ENCODE measurements around the gene CYSTM1. TPM values are rescaled to one million over a fixed set of nuclear protein-coding genes. Genes with fewer than 3 reads are reported as not detected.

The CYSTM1 gene
- total RNA-seq (1 to 10 TPM; 7.2 to 7.4 TPM), total RNA-seq (1.2 to 39.5 (median 10.1) reads per million in 172 experiments)
- polyA plus RNA-seq (2013, experiment 1 of 2) = 5.3 TPM
- 6.6 TPM for polyA plus RNA-seq (2013, experiment 2 of 2)

- H3K4me3 ChIP-seq (ENCODE audit: low read length) = peak within 1 kb of the TSS; percentile 66
- H3K9me3 Mint-ChIP-seq = no peaks in the 10 kb centered on the region
Observed at GRCh38 chr5:140174465-140175366, at the start of gene CYSTM1. Gene CYSTM1, plus strand, starts transcription at chr5:140175188. Its CDS starts 19,278 bp downstream, at chr5:140194466.

GRCh38 chr5:140125637-140126036, 49.4 kb upstream of the CYSTM1 start, which contains the start of gene IGIP:
Gene IGIP, plus strand, starts transcription at chr5:140125937. Its CDS starts 2,540 bp downstream, at chr5:140128477.
- no peaks in the 10 kb centered on the region for H3K9me3 ChIP-seq (ENCODE audit: control insufficient read depth in 1 of 2, insufficient read depth in 1 of 2, low read length in 2 of 2)
- no peak for ATAC-seq (ENCODE audit: poor library complexity)
- intact Hi-C loops (cut with DNase I, micrococcal nuclease) = no loop called here
- Mint-ChIP-seq H3K27me3 (no peaks in the 10 kb centered on the region), H3K4me1 (ENCODE audit: low read depth) (peaks cover 52% of the 10 kb centered on the region), H3K4me3 (no peak within 1 kb of the TSS), H3K9me3 (no peaks in the 10 kb centered on the region), H3K36me3 (ENCODE audit: low read depth) (no peaks in the 10 kb centered on the region), H3K27ac (no peak within 1 kb of the TSS)
- POLR2A ChIA-PET = interaction anchor here (1.0 kb wide), 1 partner anchor 18 kb away, joined by 3 read pairs; no protein-coding TSS in a partner anchor
- no peaks in the 10 kb centered on the region for H3K36me3 ChIP-seq (ENCODE audit: insufficient read depth, low read length)
- CTCF ChIA-PET = no interaction called here
- H3K27ac ChIP-seq (ENCODE audit: low read depth in 1 of 2, low read length in 2 of 2) = no peak within 1 kb of the TSS
- TF ChIP-seq CTCF (IDR thresholded peaks at IDR 0.05) = no peak
- H3K27me3 ChIP-seq (ENCODE audit: control insufficient read depth in 1 of 2, insufficient read depth in 2 of 2, low read length in 2 of 2) = no peaks in the 10 kb centered on the region
- no peak within 1 kb of the TSS for H3K4me3 ChIP-seq (ENCODE audit: low read length)
- DNase-seq = no peak
- peaks cover 7% of the 10 kb centered on the region for H3K4me1 ChIP-seq (ENCODE audit: insufficient read depth, low read length)

More at GRCh38 chr5:140174465-140175366, at the start of gene CYSTM1:
- H3K4me1 Mint-ChIP-seq (ENCODE audit: low read depth) = peaks cover 16% of the 10 kb centered on the region
- H3K4me3 Mint-ChIP-seq = peak within 1 kb of the TSS; percentile 95
- intact Hi-C loops (cut with DNase I, micrococcal nuclease) = loop anchor here (1.0 to 10.0 kb wide), 10 partner anchors 66 to 1600 kb away; partner anchors contain the start of genes ANKHD1 (in 2 of the 2), APBB3 (in 1 of the 2), HBEGF (in 1 of the 2) and HSPA9 (in 1 of the 2)
- peak within 1 kb of the TSS; percentile 68 to 82 for H3K27ac ChIP-seq (ENCODE audit: low read depth in 1 of 2, low read length in 2 of 2)
- no peaks in the 10 kb centered on the region for H3K36me3 ChIP-seq (ENCODE audit: insufficient read depth, low read length)
- ChIA-PET POLR2A (interaction anchor here (2.1 to 2.6 kb wide), 4 partner anchors 60 to 536 kb away, joined by 6 to 13 read pairs (median 10); partner anchors contain the start of genes ANKHD1 and PURA), CTCF (interaction anchor here (0.6 to 1.3 kb wide), 3 partner anchors 29 to 70 kb away, joined by 3 to 6 read pairs (median 3); no protein-coding TSS in a partner anchor)
- ATAC-seq (ENCODE audit: poor library complexity) = peak; percentile 91
- peaks cover 6% of the 10 kb centered on the region for H3K36me3 Mint-ChIP-seq (ENCODE audit: low read depth)
- peak within 1 kb of the TSS; percentile 96 for H3K27ac Mint-ChIP-seq
- no peaks in the 10 kb centered on the region for H3K27me3 ChIP-seq (ENCODE audit: control insufficient read depth in 1 of 2, insufficient read depth in 2 of 2, low read length in 2 of 2)
- no peak for TF ChIP-seq CTCF (IDR thresholded peaks at IDR 0.05)
- H3K4me1 ChIP-seq (ENCODE audit: insufficient read depth, low read length) = peaks cover 17% of the 10 kb centered on the region
- DNase-seq = peak; percentile 90 to 99 (median 94)
- peaks cover 5% of the 10 kb centered on the region for H3K27me3 Mint-ChIP-seq
- H3K9me3 ChIP-seq (ENCODE audit: control insufficient read depth in 1 of 2, insufficient read depth in 1 of 2, low read length in 2 of 2) = no peaks in the 10 kb centered on the region

- no peak for TF ChIP-seq CTCF (IDR thresholded peaks at IDR 0.05)
- DNase-seq = no peak
- no peak for ATAC-seq (ENCODE audit: poor library complexity)
- Mint-ChIP-seq H3K27me3 (no peaks in the 10 kb centered on the region), H3K4me3 (no peak overlapping the region), H3K4me1 (ENCODE audit: low read depth) (peaks cover 54% of the 10 kb centered on the region), H3K36me3 (ENCODE audit: low read depth) (no peaks in the 10 kb centered on the region), H3K27ac (no peak overlapping the region), H3K9me3 (no peaks in the 10 kb centered on the region)
- Histone ChIP-seq H3K4me3 (ENCODE audit: low read length) (no peak overlapping the region), H3K36me3 (ENCODE audit: insufficient read depth, low read length) (no peaks in the 10 kb centered on the region), H3K4me1 (ENCODE audit: insufficient read depth, low read length) (peaks cover 11% of the 10 kb centered on the region), H3K27ac (ENCODE audit: low read depth in 1 of 2, low read length in 2 of 2) (no peak overlapping the region), H3K27me3 (ENCODE audit: control insufficient read depth in 1 of 2, insufficient read depth in 2 of 2, low read length in 2 of 2) (no peaks in the 10 kb centered on the region), H3K9me3 (ENCODE audit: control insufficient read depth in 1 of 2, insufficient read depth in 1 of 2, low read length in 2 of 2) (no peaks in the 10 kb centered on the region)
- intact Hi-C loops (cut with DNase I, micrococcal nuclease) = no loop called here
- CTCF ChIA-PET = interaction anchor here (0.9 to 1.1 kb wide), 2 partner anchors 14 to 361 kb away, joined by 3 read pairs; no protein-coding TSS in a partner anchor
- POLR2A ChIA-PET = interaction anchor here (1.0 kb wide), 1 partner anchor 19 kb away, joined by 3 read pairs; no protein-coding TSS in a partner anchor
Observed at GRCh38 chr5:140126315-140127012, 48.5 kb upstream of the CYSTM1 start.
